ENCODE results near the gene CNTLN.

GRCh38 chr9:17389026-17389425, 254.2 kb downstream of the CNTLN start:
- TF ChIP-seq CTCF (IDR thresholded peaks at IDR 0.05): no peak
- no peak for TF ChIP-seq POLR2A (IDR thresholded peaks at IDR 0.05)
- TF ChIP-seq POLR2AphosphoS5 (IDR thresholded peaks at IDR 0.05): no peak
- TF ChIP-seq EP300 (IDR thresholded peaks at IDR 0.05): no peak
